ENCODE data around the gene GYS2.

Gene GYS2

GRCh38 chr12:21501258-21502163, 103.1 kb downstream of the GYS2 start, which contains the start of the genes GOLT1B and RECQL:
GOLT1B (plus strand) TSS chr12:21501789; CDS start chr12:21501924, 135 bp downstream.
RECQL (minus strand) TSS chr12:21501635; CDS start chr12:21499570, 2,065 bp downstream.
- DNase-seq, result peak; percentile 96

- no peak for DNase-seq
These were observed 103.8 kb downstream of the GYS2 start for GRCh38 chr12:21500786-21501257.

GRCh38 chr12:21499765-21500164, 104.9 kb downstream of the GYS2 start:
- DNase-seq, result no peak
